Measurements from ENCODE around the gene RAB25.

RAB25 gene

DNA sequence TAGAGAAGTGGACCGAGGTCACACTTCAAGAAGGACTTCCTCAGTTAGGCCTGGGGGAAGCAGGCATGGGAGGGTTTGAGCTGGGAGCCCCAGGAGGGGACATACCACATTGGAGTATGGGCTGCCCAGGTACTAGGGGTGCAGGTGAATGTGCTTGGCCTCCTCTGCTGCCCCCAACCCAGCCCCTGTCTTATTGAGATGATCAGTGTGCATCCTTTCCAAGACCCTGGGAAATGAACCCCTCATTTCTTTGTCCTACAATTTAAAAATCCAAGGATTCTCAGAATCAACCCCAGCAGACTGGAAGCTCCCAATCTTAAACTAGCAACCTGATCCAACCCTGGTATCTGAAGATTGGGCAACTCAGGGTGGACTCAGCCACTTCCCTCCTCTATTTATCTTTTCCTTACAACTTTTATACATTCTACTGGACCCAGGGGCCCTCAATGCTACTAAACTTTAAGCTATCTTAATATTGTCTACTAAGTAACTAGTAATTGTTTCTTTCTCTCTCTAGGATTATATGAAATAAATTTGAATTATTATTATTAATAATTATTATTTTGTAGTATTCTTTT, 12.2 kb downstream of the RAB25 start:
- in situ Hi-C loops (cut with MboI; ENCODE audit: low sequenced_read_pairs, unreplicated experiment), result no loop called here
- TF ChIP-seq, protein P1, sequence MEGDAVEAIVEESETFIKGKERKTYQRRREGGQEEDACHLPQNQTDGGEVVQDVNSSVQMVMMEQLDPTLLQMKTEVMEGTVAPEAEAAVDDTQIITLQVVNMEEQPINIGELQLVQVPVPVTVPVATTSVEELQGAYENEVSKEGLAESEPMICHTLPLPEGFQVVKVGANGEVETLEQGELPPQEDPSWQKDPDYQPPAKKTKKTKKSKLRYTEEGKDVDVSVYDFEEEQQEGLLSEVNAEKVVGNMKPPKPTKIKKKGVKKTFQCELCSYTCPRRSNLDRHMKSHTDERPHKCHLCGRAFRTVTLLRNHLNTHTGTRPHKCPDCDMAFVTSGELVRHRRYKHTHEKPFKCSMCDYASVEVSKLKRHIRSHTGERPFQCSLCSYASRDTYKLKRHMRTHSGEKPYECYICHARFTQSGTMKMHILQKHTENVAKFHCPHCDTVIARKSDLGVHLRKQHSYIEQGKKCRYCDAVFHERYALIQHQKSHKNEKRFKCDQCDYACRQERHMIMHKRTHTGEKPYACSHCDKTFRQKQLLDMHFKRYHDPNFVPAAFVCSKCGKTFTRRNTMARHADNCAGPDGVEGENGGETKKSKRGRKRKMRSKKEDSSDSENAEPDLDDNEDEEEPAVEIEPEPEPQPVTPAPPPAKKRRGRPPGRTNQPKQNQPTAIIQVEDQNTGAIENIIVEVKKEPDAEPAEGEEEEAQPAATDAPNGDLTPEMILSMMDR (IDR thresholded peaks at IDR 0.05; ENCODE audit: borderline replicate concordance, control extremely low read depth, extremely low read depth, insufficient read depth, missing control alignments), result no peak

DNA sequence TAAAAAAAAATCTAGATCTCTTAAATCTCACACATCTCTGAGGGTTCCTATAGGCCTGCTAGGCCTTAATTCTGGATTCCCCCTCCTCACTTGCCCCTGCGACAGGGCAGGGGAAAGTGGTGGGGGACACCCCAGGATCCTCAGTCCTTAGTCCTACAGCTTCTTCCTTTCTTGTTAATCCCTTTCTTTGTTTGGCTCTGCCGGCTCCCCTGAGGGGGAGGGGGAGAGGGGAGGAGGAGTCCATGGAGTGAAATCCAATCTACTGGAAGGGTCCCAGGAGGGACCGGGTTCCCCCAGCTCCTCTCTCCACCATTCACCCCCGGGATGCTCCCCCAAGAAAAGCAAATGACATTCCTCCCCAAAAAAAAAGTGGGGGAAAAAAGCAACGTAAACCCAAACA, 12.8 kb downstream of the RAB25 start:
- TF ChIP-seq, protein P1 (IDR thresholded peaks at IDR 0.05; ENCODE audit: borderline replicate concordance, control extremely low read depth, extremely low read depth, insufficient read depth, missing control alignments), result no peak
- no peak for DNase-seq (ENCODE audit: low spot score)
- in situ Hi-C loops (cut with MboI; ENCODE audit: low sequenced_read_pairs, unreplicated experiment), result no loop called here

More for the DNA sequence above, 12.2 kb downstream of the RAB25 start:
- no peak for DNase-seq (ENCODE audit: low spot score)

GRCh38 chr1:156074661-156075060, 13.7 kb downstream of the RAB25 start:
- no peak for DNase-seq (ENCODE audit: low spot score)
- in situ Hi-C loops (cut with MboI; ENCODE audit: low sequenced_read_pairs, unreplicated experiment), result no loop called here
- TF ChIP-seq, protein P1 (IDR thresholded peaks at IDR 0.05; ENCODE audit: borderline replicate concordance, control extremely low read depth, extremely low read depth, insufficient read depth, missing control alignments), result no peak

- in situ Hi-C loops (cut with MboI; ENCODE audit: low sequenced_read_pairs, unreplicated experiment), result no loop called here
- TF ChIP-seq, protein P1 (IDR thresholded peaks at IDR 0.05; ENCODE audit: borderline replicate concordance, control extremely low read depth, extremely low read depth, insufficient read depth, missing control alignments), result no peak
- no peak for DNase-seq (ENCODE audit: low spot score)
These were observed 14.2 kb downstream of the RAB25 start for GRCh38 chr1:156075162-156075561.

DNA sequence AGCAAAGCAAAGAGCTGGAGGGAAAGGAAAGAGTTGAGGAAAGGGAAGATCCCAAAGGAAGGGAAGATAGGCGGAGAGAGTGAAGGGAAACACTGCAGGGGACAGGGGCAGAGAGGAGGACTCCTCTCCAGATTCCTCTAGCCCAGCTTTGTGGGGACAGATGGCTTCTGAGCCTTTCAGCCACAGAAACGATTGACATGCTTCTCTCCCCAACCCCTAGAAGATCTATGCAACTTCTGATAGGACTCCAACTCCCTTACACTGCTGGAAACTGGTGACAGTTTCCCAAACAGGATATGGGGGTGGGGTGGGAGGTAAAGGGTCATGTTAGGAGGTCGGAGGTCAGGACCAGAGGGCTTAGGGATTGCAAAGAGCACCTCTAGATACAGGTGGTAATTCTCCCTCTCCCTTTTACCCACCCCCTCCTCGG, 14.8 kb downstream of the RAB25 start:
- TF ChIP-seq, protein P1 (IDR thresholded peaks at IDR 0.05; ENCODE audit: borderline replicate concordance, control extremely low read depth, extremely low read depth, insufficient read depth, missing control alignments), result no peak
- in situ Hi-C loops (cut with MboI; ENCODE audit: low sequenced_read_pairs, unreplicated experiment), result no loop called here
- DNase-seq (ENCODE audit: low spot score), result no peak

GRCh38 chr1:156076609-156077429, 15.9 kb downstream of the RAB25 start:
- TF ChIP-seq, protein P1 (IDR thresholded peaks at IDR 0.05; ENCODE audit: borderline replicate concordance, control extremely low read depth, extremely low read depth, insufficient read depth, missing control alignments), result no peak
- DNase-seq (ENCODE audit: low spot score), result peak; percentile 84
- in situ Hi-C loops (cut with MboI; ENCODE audit: low sequenced_read_pairs, unreplicated experiment), result no loop called here

Data from GM13976 (cell line).